ENCODE data around the gene GUCY2C.

GUCY2C gene

DNA sequence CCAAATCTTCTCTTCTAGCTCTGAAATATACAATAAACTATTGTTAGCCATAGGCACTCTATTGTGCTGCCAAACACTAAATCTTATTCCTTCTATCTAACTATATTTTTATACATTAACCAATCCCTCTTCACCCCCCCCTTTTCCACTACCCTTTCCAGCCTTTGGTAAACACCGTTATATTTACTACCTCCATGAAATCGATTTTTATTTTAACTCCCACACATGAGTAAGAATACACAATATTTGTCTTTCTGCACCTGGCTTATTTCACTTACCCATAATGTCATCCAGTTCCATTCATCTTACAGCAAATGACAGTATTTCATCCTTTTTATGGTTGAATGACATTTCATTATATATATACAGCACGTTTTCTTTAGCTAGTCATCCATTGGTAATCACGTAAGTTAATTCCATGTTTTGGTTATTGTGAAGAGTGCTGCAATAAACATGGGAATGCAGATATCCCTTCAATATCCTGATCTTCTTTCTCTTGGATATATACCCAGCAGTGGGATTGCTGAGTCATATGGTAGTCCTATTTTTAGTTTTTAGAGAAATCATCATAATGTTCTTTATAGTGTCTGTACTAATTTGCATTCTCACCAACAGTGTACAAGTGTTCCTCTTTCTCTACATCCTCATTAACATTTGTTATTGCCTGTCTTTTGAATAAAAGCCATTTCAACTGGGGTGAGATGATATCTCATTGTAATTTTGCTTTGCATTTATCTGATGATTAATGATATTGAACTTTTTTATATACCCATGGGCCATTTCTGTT lies 94.5 kb downstream of the GUCY2C start:
- Mint-ChIP-seq H3K4me1 (ENCODE audit: low read depth) (peaks cover 5% of the 10 kb centered on the region), H3K36me3 (ENCODE audit: low read depth) (peaks cover 34% of the 10 kb centered on the region), H3K27ac (no peak overlapping the region)

DNA sequence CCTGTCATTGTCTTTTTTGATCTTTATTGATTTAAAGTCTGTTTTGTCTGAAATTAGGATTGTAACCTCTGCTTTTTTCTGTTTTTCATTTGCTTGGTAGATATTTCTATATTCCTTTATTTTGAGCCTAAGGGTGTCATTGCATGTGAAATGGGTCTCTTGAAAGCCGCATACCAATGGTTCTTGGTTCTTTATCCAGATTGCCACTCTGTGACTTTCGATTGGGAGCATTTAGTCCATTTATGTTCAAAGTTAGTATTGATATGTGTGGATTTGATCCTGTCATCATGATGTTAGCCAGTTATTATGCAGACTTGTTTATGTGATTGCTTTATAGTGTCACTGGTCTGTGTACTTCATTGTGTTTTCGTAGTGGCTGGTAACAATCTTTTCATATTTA lies 98.9 kb downstream of the GUCY2C start:
- no peak overlapping the region for H3K27ac Mint-ChIP-seq
- intact Hi-C loops (cut with micrococcal nuclease), result no loop called here
- H3K36me3 Mint-ChIP-seq (ENCODE audit: low read depth), result peaks cover 6% of the 10 kb centered on the region
- H3K4me3 Mint-ChIP-seq, result no peak overlapping the region
- no peaks in the 10 kb centered on the region for H3K27me3 Mint-ChIP-seq
- H3K4me1 Mint-ChIP-seq (ENCODE audit: low read depth), result peaks cover 5% of the 10 kb centered on the region
- H3K9me3 Mint-ChIP-seq, result peaks cover 26% of the 10 kb centered on the region

More for the DNA sequence above, 94.5 kb downstream of the GUCY2C start:
- peaks cover 57% of the 10 kb centered on the region for H3K9me3 Mint-ChIP-seq
- H3K4me3 Mint-ChIP-seq, result no peak overlapping the region
- no peaks in the 10 kb centered on the region for H3K27me3 Mint-ChIP-seq
- intact Hi-C loops (cut with micrococcal nuclease), result no loop called here

DNA sequence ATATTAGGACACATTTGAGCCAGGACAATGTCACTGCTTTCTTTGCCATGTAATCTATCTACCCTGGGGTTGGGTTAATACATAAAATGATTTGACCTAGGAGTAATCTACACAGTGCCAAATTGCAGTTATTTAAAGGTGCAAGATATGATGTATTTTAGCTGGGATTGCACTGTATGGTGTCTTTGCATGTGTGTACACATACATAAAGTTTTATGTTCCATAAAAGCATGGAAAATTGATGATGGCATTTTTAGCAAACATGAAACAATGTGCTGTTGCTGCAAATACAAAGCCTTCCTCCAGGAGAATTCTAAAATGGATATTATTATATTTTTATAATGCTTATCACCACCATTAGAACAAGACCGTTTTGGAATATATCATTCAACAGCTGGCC lies 104.7 kb downstream of the GUCY2C start:
- Mint-ChIP-seq H3K9me3 (peaks cover 1% of the 10 kb centered on the region), H3K4me1 (ENCODE audit: low read depth) (peaks cover 6% of the 10 kb centered on the region), H3K27me3 (no peaks in the 10 kb centered on the region), H3K36me3 (ENCODE audit: low read depth) (no peaks in the 10 kb centered on the region), H3K27ac (no peak overlapping the region), H3K4me3 (no peak overlapping the region)
- intact Hi-C loops (cut with micrococcal nuclease), result no loop called here

DNA sequence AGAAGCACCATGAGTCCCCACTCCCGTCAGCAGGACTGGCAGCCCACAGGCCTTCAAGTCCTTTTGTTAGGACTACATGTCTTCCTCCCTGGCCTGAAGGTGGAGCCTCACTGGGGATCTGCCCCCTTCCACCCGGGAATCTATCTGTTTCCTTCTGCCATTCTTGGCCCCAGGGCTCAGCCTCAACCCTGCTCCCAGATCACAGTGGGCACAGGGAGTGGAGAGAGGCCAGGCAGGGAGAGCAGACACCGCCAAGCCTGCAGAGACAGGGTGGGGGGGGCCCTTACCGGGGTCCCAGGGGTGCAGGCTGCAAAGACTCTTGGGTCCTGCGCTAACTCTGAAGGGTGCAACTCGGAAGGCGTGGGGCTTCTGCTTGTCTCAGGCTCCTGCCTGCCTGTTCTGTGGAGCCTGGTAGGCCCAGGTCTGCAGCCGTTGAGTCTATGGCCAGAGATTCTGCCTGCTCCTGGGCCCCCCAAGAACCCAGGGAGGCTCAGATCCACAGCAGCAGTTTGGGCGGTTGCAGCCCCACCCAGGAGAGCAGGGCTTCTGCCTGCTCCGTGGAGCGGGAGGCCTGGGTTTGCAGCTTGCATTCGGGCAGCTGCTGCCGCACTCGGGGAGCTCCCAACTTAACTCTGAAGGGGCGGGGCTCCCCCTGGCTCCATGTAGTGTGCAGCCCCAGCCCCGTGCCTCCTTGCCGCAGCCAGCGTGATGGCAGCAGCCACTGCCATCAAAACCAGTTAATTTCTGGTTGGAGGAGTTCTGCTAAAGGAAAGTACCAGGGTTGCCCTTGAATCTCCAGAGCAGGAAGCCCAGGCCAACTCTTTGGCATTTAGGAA lies 107.0 kb downstream of the GUCY2C start:
- no peaks in the 10 kb centered on the region for H3K27me3 Mint-ChIP-seq
- intact Hi-C loops (cut with micrococcal nuclease), result no loop called here
- H3K36me3 Mint-ChIP-seq (ENCODE audit: low read depth), result no peaks in the 10 kb centered on the region
- no peak overlapping the region for H3K4me3 Mint-ChIP-seq
- peaks cover 6% of the 10 kb centered on the region for H3K4me1 Mint-ChIP-seq (ENCODE audit: low read depth)
- no peaks in the 10 kb centered on the region for H3K9me3 Mint-ChIP-seq
- H3K27ac Mint-ChIP-seq, result peak overlapping the region; percentile 32

DNA sequence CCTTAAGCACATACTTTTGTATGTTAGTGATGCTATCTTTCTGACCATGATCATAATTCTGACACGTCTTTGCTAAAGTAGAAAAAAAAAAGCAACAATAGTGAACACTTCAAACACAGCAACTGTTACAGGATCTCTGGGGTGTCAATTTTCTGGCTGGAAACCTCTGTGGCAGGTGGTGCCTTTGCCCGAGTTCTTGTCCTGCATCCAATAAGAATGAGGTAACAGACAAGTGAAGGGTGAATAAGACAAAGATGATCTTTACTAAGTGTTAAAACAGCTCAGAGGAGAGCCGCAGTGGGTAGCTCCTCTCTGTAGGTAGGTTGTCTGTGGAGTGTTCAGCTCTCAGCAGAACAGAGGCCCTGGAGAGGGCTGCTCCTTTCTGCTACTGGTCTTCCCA lies 107.8 kb downstream of the GUCY2C start:
- no peaks in the 10 kb centered on the region for H3K27me3 Mint-ChIP-seq
- H3K4me1 Mint-ChIP-seq (ENCODE audit: low read depth), result peaks cover 6% of the 10 kb centered on the region
- H3K4me3 Mint-ChIP-seq, result no peak overlapping the region
- intact Hi-C loops (cut with micrococcal nuclease), result no loop called here
- no peaks in the 10 kb centered on the region for H3K9me3 Mint-ChIP-seq
- peak overlapping the region; percentile 32 for H3K27ac Mint-ChIP-seq
- H3K36me3 Mint-ChIP-seq (ENCODE audit: low read depth), result no peaks in the 10 kb centered on the region

DNA sequence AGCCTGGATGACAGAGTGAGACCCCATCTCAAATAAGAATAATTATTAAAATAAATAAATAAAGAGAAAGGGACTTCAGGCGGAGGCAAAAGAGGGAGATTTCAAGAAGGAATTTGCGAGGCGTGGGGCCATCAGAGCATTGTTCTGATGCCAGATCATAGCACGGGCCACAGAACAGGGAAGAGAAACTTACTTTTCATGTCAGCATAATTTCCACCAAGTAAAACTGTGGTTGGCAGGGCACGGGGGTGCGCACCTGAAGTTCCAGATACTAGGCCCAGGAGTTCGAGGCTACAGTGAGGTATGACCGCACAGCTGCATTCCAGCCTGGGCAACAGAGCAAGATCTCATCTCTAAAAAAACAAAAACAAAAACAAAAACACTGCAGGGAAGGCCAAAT lies 117.8 kb downstream of the GUCY2C start:
- Mint-ChIP-seq H3K4me3 (no peak overlapping the region), H3K36me3 (ENCODE audit: low read depth) (peaks cover 11% of the 10 kb centered on the region), H3K4me1 (ENCODE audit: low read depth) (peaks cover 43% of the 10 kb centered on the region), H3K27me3 (no peaks in the 10 kb centered on the region), H3K27ac (peak overlapping the region; percentile 25), H3K9me3 (no peaks in the 10 kb centered on the region)
- intact Hi-C loops (cut with micrococcal nuclease), result no loop called here

DNA sequence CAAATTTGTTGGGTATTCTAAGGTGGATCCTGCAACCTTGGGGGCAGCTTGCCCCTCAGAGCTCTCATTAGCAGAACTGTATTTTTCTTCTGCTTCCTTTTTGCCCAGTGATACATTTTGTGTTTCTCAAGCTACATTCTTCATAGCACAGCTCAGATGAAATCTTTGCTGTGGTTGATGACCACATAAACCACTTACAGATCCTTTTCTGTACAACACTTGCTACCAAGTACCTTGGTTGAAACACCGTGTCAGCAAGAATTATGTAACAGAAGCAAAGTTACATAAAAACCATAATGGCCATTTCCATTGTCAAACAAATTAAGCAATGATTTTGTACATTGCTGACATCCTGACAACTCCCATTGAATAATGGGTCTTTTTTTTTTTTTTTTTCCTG lies 119.1 kb downstream of the GUCY2C start:
- Mint-ChIP-seq H3K4me1 (ENCODE audit: low read depth) (peaks cover 43% of the 10 kb centered on the region), H3K9me3 (no peaks in the 10 kb centered on the region), H3K36me3 (ENCODE audit: low read depth) (peaks cover 5% of the 10 kb centered on the region), H3K27me3 (no peaks in the 10 kb centered on the region), H3K27ac (no peak overlapping the region), H3K4me3 (no peak overlapping the region)
- intact Hi-C loops (cut with micrococcal nuclease), result no loop called here

DNA sequence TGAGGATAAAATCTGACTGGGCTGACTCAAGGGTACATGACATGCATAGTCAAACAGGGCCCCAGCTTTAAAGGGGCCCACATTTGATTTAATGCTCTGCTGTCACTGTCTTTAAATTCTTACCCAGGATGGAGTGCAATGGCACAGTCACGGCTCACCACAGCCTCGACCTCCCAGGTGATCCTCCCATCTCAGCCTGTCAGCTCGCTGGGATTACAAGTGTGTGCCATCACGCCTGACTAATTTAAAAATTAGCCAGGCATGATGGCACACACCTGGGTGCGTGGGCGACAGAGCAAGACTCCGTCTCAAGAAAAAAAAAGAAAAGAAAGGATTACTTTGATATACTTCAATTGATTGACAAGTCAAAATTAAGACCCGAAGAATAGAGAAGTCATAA lies 119.5 kb downstream of the GUCY2C start:
- no peak overlapping the region for H3K4me3 Mint-ChIP-seq
- intact Hi-C loops (cut with micrococcal nuclease), result no loop called here

DNA sequence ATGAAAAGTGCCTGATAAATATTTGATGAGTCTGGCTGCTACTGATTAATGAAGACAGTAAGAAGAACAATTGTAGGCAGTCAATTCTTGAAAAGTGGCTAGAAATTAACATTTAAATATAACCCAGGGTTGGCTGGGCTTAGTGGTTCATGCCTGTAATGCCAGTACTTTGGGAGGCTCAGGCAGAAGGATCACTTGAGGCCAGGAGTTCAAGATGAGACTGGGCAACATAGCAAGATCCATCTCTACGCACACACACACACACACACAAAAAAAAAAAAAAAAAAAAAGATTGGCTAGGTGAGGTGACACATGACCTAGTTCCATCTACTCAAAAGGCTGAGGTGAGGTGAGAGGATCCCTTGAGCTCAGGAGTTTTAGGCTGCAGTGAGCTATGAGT lies 120.8 kb downstream of the GUCY2C start:
- no peaks in the 10 kb centered on the region for H3K36me3 Mint-ChIP-seq (ENCODE audit: low read depth)
- peak overlapping the region; percentile 23 for H3K27ac Mint-ChIP-seq
- intact Hi-C loops (cut with micrococcal nuclease), result loop anchor here (2.0 kb wide), 1 partner anchor 39 kb away; no protein-coding TSS in a partner anchor
- H3K4me1 Mint-ChIP-seq (ENCODE audit: low read depth), result peaks cover 45% of the 10 kb centered on the region
- no peak overlapping the region for H3K4me3 Mint-ChIP-seq
- H3K9me3 Mint-ChIP-seq, result no peaks in the 10 kb centered on the region
- H3K27me3 Mint-ChIP-seq, result no peaks in the 10 kb centered on the region

More for the DNA sequence above, 119.5 kb downstream of the GUCY2C start:
- peaks cover under 1% of the 10 kb centered on the region for H3K36me3 Mint-ChIP-seq (ENCODE audit: low read depth)
- no peak overlapping the region for H3K27ac Mint-ChIP-seq
- H3K9me3 Mint-ChIP-seq, result no peaks in the 10 kb centered on the region
- no peaks in the 10 kb centered on the region for H3K27me3 Mint-ChIP-seq
- peaks cover 43% of the 10 kb centered on the region for H3K4me1 Mint-ChIP-seq (ENCODE audit: low read depth)

DNA sequence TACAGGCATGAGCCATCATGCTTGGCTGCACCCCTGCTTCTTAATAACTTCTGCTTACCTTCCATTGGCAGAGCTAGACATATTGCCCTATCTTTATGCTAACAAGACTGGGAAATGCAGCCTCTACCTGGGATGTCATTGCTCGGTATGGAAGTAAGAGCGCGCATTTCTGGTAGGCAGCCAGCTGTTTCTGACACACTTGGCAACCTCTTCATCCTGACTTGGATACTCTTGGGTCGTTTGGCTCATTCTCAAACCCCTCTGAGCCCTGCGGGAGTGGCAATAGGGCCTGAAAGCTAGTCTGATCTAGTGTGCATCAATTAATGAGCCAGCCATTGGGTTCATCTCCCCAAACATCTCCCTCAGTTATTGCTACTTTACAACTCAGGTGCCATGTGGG lies 123.3 kb downstream of the GUCY2C start:
- H3K4me3 Mint-ChIP-seq, result no peak overlapping the region
- peaks cover 49% of the 10 kb centered on the region for H3K4me1 Mint-ChIP-seq (ENCODE audit: low read depth)
- no peaks in the 10 kb centered on the region for H3K9me3 Mint-ChIP-seq
- no peak overlapping the region for H3K27ac Mint-ChIP-seq
- H3K27me3 Mint-ChIP-seq, result no peaks in the 10 kb centered on the region
- intact Hi-C loops (cut with micrococcal nuclease), result loop anchor here (5.0 kb wide), 1 partner anchor 144 kb away; no protein-coding TSS in a partner anchor
- peaks cover 4% of the 10 kb centered on the region for H3K36me3 Mint-ChIP-seq (ENCODE audit: low read depth)

DNA sequence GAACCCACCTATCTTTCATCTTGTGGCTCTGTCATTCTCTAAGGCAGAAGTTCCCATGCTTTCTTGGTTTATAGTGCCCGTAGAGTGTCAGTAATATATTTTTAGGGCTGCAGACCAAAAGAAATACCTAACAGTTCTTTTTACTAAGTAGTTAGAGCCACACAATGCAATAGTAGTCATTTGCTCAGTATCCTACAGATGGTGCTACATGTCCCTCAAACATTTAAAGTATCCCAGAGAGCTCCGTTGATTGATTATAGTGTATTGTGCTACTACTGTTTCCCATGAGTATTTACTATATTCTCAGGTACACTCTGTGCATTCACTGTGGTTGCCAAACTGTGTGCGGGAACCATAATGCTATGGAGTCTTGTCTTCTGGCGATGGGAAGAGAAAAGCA lies 124.0 kb downstream of the GUCY2C start:
- peaks cover 46% of the 10 kb centered on the region for H3K4me1 Mint-ChIP-seq (ENCODE audit: low read depth)
- no peak overlapping the region for H3K4me3 Mint-ChIP-seq
- no peaks in the 10 kb centered on the region for H3K27me3 Mint-ChIP-seq
- no peaks in the 10 kb centered on the region for H3K9me3 Mint-ChIP-seq
- peaks cover 5% of the 10 kb centered on the region for H3K36me3 Mint-ChIP-seq (ENCODE audit: low read depth)
- H3K27ac Mint-ChIP-seq, result no peak overlapping the region
- intact Hi-C loops (cut with micrococcal nuclease), result loop anchor here (5.0 kb wide), 1 partner anchor 145 kb away; no protein-coding TSS in a partner anchor

DNA sequence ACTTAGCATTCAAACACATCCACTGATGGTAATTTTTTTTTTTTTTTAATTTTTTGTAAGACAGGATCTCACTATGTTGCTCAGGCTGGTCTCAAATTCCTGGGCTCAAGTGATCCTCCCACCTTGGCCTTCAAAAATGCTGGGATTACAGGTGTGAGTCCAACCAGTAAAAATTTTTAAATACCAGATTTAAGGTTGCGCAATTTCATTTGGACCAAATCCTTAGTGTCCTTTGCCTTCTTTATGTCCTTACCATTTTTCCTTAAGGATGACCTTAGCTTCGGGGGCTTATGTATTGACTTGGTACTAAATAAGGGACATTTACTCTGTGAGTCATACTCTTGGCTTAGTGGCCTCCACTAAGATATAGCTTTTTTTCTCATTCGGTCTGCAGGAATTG lies 124.6 kb downstream of the GUCY2C start:
- intact Hi-C loops (cut with micrococcal nuclease), result loop anchor here (5.0 kb wide), 1 partner anchor 146 kb away; no protein-coding TSS in a partner anchor

DNA sequence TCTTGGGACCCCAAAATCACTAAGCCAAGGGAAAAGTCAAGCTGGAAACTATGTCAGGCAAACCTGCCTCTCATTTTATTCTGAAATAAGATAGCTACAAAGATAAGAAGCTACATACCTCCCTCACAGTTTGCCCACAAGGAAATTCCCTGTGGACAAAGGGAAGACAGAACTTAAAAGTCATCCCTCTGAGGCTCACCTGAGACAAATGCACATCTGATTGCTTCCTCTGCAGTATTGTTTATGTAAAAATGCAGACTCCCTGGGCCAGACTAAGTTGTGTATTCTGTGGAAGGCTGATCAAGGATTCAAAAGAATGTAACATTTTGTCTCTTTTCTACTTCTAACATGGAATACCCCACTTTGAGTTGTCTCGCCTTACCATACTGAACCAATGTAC lies 126.2 kb downstream of the GUCY2C start:
- Mint-ChIP-seq H3K4me1 (ENCODE audit: low read depth) (peaks cover 34% of the 10 kb centered on the region), H3K27ac (no peak overlapping the region), H3K4me3 (no peak overlapping the region), H3K27me3 (no peaks in the 10 kb centered on the region), H3K9me3 (no peaks in the 10 kb centered on the region), H3K36me3 (ENCODE audit: low read depth) (peaks cover 12% of the 10 kb centered on the region)
- intact Hi-C loops (cut with micrococcal nuclease), result loop anchor here (5.0 kb wide), 1 partner anchor 147 kb away; no protein-coding TSS in a partner anchor

More for the DNA sequence above, 124.6 kb downstream of the GUCY2C start:
- Mint-ChIP-seq H3K27me3 (no peaks in the 10 kb centered on the region), H3K27ac (no peak overlapping the region), H3K4me1 (ENCODE audit: low read depth) (peaks cover 39% of the 10 kb centered on the region), H3K4me3 (no peak overlapping the region), H3K9me3 (no peaks in the 10 kb centered on the region), H3K36me3 (ENCODE audit: low read depth) (peaks cover 5% of the 10 kb centered on the region)

Measured in dendritic cell treated with granulocyte-macrophage colony-stimulating factor and Interleukin-4, amounts not matched to agents 40 ng/mL and 50 ng/mL, for 4 days (primary cell).